Vagina (tissue), 2 donors: ENCODE results near the gene ZC3H14.

Experiments
- POLR2A ChIP-seq, 2 donors: fragments of 450-650 bp; IDR thresholded peaks; one replicate each; pipeline ENCODE4 v1.6.1; 2017; ENCODE audit warnings: antibody characterized with exemption in 2 of 2, mild to moderate bottlenecking in 2 of 2, moderate library complexity in 2 of 2
- POLR2AphosphoS5 ChIP-seq, 2 donors: sonication (generic); formaldehyde crosslinking; IDR thresholded peaks; one replicate each; pipeline ENCODE4 v1.9.0; 2017; ENCODE audit warnings: antibody characterized with exemption in 2 of 2, mild to moderate bottlenecking in 2 of 2, low read depth in 1 of 2; ENCODE audit not compliant: insufficient read depth in 1 of 2
- TF ChIP-seq, protein P1 (sequence below), 3 experiments: fragments of 450-650 bp in 2 of 3; fragments of 200-600 bp in 1 of 3; sonication (generic) in 1 of 3; IDR thresholded peaks; one replicate each; pipeline ENCODE4 v1.5.1; 2017 to 2019; ENCODE audit warnings: antibody characterized with exemption in 3 of 3, mild to moderate bottlenecking in 2 of 3, moderate library complexity in 2 of 3

DNA sequence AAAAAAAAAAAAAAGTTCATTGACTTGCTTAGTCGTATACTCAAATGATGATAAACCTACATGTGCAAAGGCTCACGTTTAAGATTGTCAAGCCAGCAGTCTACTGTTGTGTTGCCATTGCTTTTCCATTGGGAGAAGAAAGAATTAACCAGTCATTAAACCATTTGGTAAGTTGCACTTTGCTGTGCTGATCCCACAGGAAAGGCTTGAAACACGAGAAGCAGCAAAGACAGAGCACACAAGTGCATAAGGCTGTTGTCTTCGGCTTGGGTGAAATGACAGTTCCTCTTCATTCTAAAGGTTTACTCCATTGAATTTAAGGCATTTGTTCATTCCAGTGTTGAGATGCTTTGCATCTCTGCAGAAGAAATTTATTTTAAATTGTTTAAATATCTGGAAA lies 50.1 kb downstream of the ZC3H14 start:
- TF ChIP-seq, protein P1, sequence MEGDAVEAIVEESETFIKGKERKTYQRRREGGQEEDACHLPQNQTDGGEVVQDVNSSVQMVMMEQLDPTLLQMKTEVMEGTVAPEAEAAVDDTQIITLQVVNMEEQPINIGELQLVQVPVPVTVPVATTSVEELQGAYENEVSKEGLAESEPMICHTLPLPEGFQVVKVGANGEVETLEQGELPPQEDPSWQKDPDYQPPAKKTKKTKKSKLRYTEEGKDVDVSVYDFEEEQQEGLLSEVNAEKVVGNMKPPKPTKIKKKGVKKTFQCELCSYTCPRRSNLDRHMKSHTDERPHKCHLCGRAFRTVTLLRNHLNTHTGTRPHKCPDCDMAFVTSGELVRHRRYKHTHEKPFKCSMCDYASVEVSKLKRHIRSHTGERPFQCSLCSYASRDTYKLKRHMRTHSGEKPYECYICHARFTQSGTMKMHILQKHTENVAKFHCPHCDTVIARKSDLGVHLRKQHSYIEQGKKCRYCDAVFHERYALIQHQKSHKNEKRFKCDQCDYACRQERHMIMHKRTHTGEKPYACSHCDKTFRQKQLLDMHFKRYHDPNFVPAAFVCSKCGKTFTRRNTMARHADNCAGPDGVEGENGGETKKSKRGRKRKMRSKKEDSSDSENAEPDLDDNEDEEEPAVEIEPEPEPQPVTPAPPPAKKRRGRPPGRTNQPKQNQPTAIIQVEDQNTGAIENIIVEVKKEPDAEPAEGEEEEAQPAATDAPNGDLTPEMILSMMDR (IDR thresholded peaks at IDR 0.05) = no peak
- TF ChIP-seq POLR2A (IDR thresholded peaks at IDR 0.05) (no peak), POLR2AphosphoS5 (IDR thresholded peaks at IDR 0.05; ENCODE audit: insufficient read depth in 1 of 2, low read depth in 1 of 2) (no peak)
